Neural cell (in vitro differentiated cells): ENCODE results near the gene CCND1. TPM values are rescaled to one million over a fixed set of nuclear protein-coding genes. Genes with fewer than 3 reads are reported as not detected.

ENCODE experiments used
- H2AFZ ChIP-seq: fragments of 200-600, 300-800 bp; sonication (generic), shearing (Covaris generic); 2 replicates; pipeline ENCODE4 v1.6.0; 2014; ENCODE audit warnings: low read depth, mild to moderate bottlenecking, antibody characterized with exemption, low read length, moderate library complexity
- H3F3A ChIP-seq: fragments of 200-600 bp; shearing (Covaris generic); 2 replicates; pipeline ENCODE4 v1.6.1; 2016; ENCODE audit warnings: mild to moderate bottlenecking, moderate library complexity, mixed read lengths, antibody characterized with exemption, low read length; ENCODE audit not compliant: insufficient read depth, poor library complexity, severe bottlenecking
- H3K27ac ChIP-seq: fragments of 200-600, 300-800 bp; sonication (generic), shearing (Covaris generic); 2 replicates; pipeline ENCODE4 v1.5.1; 2014; ENCODE audit warnings: mild to moderate bottlenecking, low read length, moderate library complexity
- H3K27me3 ChIP-seq: fragments of 300-800, 200-600 bp; sonication (generic), shearing (Covaris generic); 2 replicates; pipeline ENCODE4 v1.6.0; 2014; ENCODE audit warnings: mild to moderate bottlenecking, low read depth, low read length, moderate library complexity; ENCODE audit not compliant: insufficient read depth
- H3K36me3 ChIP-seq: fragments of 300-800, 200-600 bp; sonication (generic), shearing (Covaris generic); 2 replicates; pipeline ENCODE4 v1.5.1; 2014; ENCODE audit warnings: mild to moderate bottlenecking, antibody characterized with exemption, low read length, moderate library complexity; ENCODE audit not compliant: insufficient read depth
- H3K4me2 ChIP-seq: fragments of 300-800, 200-600 bp; sonication (generic), shearing (Covaris generic); 2 replicates; pipeline ENCODE4 v1.6.0; 2014; ENCODE audit warnings: mild to moderate bottlenecking, low read length
- H3K4me3 ChIP-seq: fragments of 300-800, 200-600 bp; sonication (generic), shearing (Covaris generic); 2 replicates; pipeline ENCODE4 v1.5.1; 2014; ENCODE audit warnings: mild to moderate bottlenecking, low read length, moderate library complexity
- H3K79me2 ChIP-seq: fragments of 200-600 bp; shearing (Covaris generic); replicated peaks from 2 replicates; pipeline ENCODE4 v1.6.0; 2014; ENCODE audit warnings: mild to moderate bottlenecking, low read length, moderate library complexity; ENCODE audit not compliant: insufficient read depth
- H3K9ac ChIP-seq: fragments of 300-800, 200-600 bp; sonication (generic), shearing (Covaris generic); 2 replicates; pipeline ENCODE4 v1.6.1; 2016; ENCODE audit warnings: mild to moderate bottlenecking, low read length, mixed read lengths
- H3K9me2 ChIP-seq: fragments of 200-600 bp; shearing (Covaris generic); 2 replicates; pipeline ENCODE4 v1.6.1; 2016; ENCODE audit warnings: mild to moderate bottlenecking, low read length, mixed read lengths; ENCODE audit not compliant: insufficient read depth
- H3K9me3 ChIP-seq: fragments of 200-600, 300-800 bp; sonication (generic), shearing (Covaris generic); 2 replicates; pipeline ENCODE4 v1.6.1; 2016; ENCODE audit warnings: mild to moderate bottlenecking, mixed run types, low read length, moderate library complexity, mixed read lengths
- H4K20me1 ChIP-seq: fragments of 200-600 bp; shearing (Covaris generic); 2 replicates; pipeline ENCODE4 v1.6.1; 2016; ENCODE audit warnings: mild to moderate bottlenecking, mixed run types; ENCODE audit not compliant: insufficient read depth
- CTCF ChIP-seq: fragments of 450-650 bp; IDR thresholded peaks from 2 replicates; pipeline ENCODE4 v1.5.1; 2014; ENCODE audit warnings: antibody characterized with exemption, mild to moderate bottlenecking, moderate library complexity; ENCODE audit not compliant: poor library complexity, severe bottlenecking
- EP300 ChIP-seq: fragments of 450-650 bp; conservative IDR thresholded peaks from 2 replicates; pipeline ENCODE4 v1.6.1; 2014; ENCODE audit warnings: antibody characterized with exemption, mild to moderate bottlenecking, moderate library complexity; ENCODE audit not compliant: poor library complexity, severe bottlenecking
- EZH2 ChIP-seq: fragments of 200-600, 300-800 bp; shearing (Covaris generic), sonication (generic); IDR thresholded peaks from 2 replicates; pipeline ENCODE4 v1.6.1; 2014; ENCODE audit warnings: antibody characterized with exemption, low read length, borderline replicate concordance, mild to moderate bottlenecking; ENCODE audit not compliant: insufficient read depth, poor library complexity, severe bottlenecking
- MXI1 ChIP-seq: fragments of 450-650 bp; conservative IDR thresholded peaks from 2 replicates; pipeline ENCODE4 v1.6.1; 2014; ENCODE audit warnings: antibody characterized with exemption, mild to moderate bottlenecking; ENCODE audit not compliant: poor library complexity, severe bottlenecking
- POLR2AphosphoS5 ChIP-seq: IDR thresholded peaks from 2 replicates; pipeline ENCODE4 v1.6.1; 2012
- RAD21 ChIP-seq: fragments of 450-650 bp; conservative IDR thresholded peaks from 2 replicates; pipeline ENCODE4 v1.6.1; 2014; ENCODE audit warnings: antibody characterized with exemption, mild to moderate bottlenecking, moderate library complexity
- REST ChIP-seq: IDR thresholded peaks from 2 replicates; pipeline ENCODE4 v1.6.1; 2012; ENCODE audit warnings: borderline replicate concordance
- SMC3 ChIP-seq: fragments of 450-650 bp; conservative IDR thresholded peaks from 2 replicates; pipeline ENCODE4 v1.6.1; 2014; ENCODE audit warnings: antibody characterized with exemption, mild to moderate bottlenecking, moderate library complexity; ENCODE audit not compliant: poor library complexity
- TAF1 ChIP-seq: IDR thresholded peaks from 2 replicates; pipeline ENCODE4 v1.6.1; 2012; ENCODE audit warnings: low read depth
- polyA plus RNA-seq: library from polyadenylated mRNA; depleted of rRNA; stranded (reverse); fragments of >200 nt; gene quantifications from 2 replicates; pipeline ENCODE4 v1.2.3, GENCODE V29; 2014

The CCND1 gene
- polyA plus RNA-seq, 1 donor from 2014 or later, result 2.7 TPM

- no peaks in the 10 kb centered on the region for H3F3A ChIP-seq
- H3K4me2 ChIP-seq, result no peak overlapping the region
- TF ChIP-seq CTCF, result no peak
- TF ChIP-seq SMC3, result no peak
- no peak for TF ChIP-seq EP300
- no peak for TF ChIP-seq RAD21
- no peak for TF ChIP-seq MXI1
- no peak for TF ChIP-seq TAF1
- TF ChIP-seq EZH2, result no peak
- no peak for TF ChIP-seq REST
- TF ChIP-seq POLR2AphosphoS5, result no peak
- no peak overlapping the region for H3K27ac ChIP-seq
- H3K9me3 ChIP-seq, result no peaks in the 10 kb centered on the region
- H3K36me3 ChIP-seq, result no peaks in the 10 kb centered on the region
- H3K79me2 ChIP-seq, result no peaks in the 10 kb centered on the region
- no peaks in the 10 kb centered on the region for H4K20me1 ChIP-seq
- no peak overlapping the region for H3K9ac ChIP-seq
- H3K27me3 ChIP-seq, result no peaks in the 10 kb centered on the region
- no peaks in the 10 kb centered on the region for H3K9me2 ChIP-seq
- H3K4me3 ChIP-seq, result no peak overlapping the region
- H2AFZ ChIP-seq, result no peak overlapping the region
Observed at GRCh38 chr11:69692422-69692821, 51.5 kb downstream of the CCND1 start.

GRCh38 chr11:69694781-69695180, 53.8 kb downstream of the CCND1 start:
- Histone ChIP-seq H3K4me2 (no peak overlapping the region), H4K20me1 (no peaks in the 10 kb centered on the region), H3K27ac (no peak overlapping the region), H2AFZ (no peak overlapping the region), H3K4me3 (no peak overlapping the region), H3K9ac (no peak overlapping the region), H3K9me3 (no peaks in the 10 kb centered on the region), H3K79me2 (peaks cover 5% of the 10 kb centered on the region), H3K36me3 (no peaks in the 10 kb centered on the region), H3K27me3 (no peaks in the 10 kb centered on the region), H3K9me2 (no peaks in the 10 kb centered on the region), H3F3A (no peaks in the 10 kb centered on the region)
- TF ChIP-seq TAF1, result no peak
- TF ChIP-seq CTCF, result no peak
- no peak for TF ChIP-seq SMC3
- no peak for TF ChIP-seq EP300
- TF ChIP-seq RAD21, result no peak
- no peak for TF ChIP-seq EZH2
- no peak for TF ChIP-seq POLR2AphosphoS5
- TF ChIP-seq MXI1, result no peak
- no peak for TF ChIP-seq REST
